ENCODE results near the gene RGS9.

RGS9 gene

DNA sequence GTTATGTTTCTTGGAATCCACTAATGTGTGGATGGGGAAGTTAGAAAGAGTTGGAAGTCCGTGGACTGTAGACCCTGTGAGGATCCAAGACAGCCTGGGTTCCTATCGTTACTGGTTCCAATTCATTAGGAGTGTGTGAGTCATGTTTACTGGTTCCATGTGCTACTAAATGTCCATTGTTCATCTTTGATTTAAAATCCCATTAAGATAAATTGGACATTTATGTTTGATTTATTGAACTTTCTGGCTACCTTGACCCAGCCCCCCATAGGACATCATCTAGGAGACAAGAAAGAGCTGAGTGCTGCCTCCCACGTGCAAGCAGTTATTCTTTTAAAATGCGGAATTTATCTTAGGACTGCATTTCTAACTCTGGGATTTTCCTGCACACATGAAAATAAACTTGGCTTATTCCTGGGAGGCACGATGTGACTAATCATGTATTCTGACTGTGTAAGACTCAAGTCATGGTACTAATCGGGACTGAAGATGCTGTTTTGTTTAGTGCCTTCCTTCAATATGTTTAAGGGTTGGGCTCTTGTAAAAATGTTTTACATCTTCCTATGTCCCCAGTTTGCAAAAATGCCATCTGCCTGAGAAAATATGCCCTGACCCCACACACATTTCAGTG lies 53.4 kb downstream of the RGS9 start:
- DNase-seq = no peak
- H3K4ac ChIP-seq (ENCODE audit: low read depth, low read length) = no peak overlapping the region
- H2AK5ac ChIP-seq (ENCODE audit: low read length) = no peak overlapping the region
- no CpG with 5 or more reads among the region's 6 CpGs for whole genome bisulfite sequencing (ENCODE audit: extremely low coverage, insufficient coverage, low lambda C conversion rate)
- no peak overlapping the region for H3K56ac ChIP-seq (ENCODE audit: low read length)
- peaks cover 2% of the 10 kb centered on the region for H3K4me1 ChIP-seq (ENCODE audit: control insufficient read depth, low read depth, low read length)
- no peaks in the 10 kb centered on the region for H3K79me1 ChIP-seq (ENCODE audit: low read length)
- H3K79me2 ChIP-seq (ENCODE audit: control insufficient read depth, insufficient read depth, low read length) = no peaks in the 10 kb centered on the region
- no peak overlapping the region for H2BK15ac ChIP-seq (replicated peaks; ENCODE audit: low read depth)
- no peak overlapping the region for H3K27ac ChIP-seq (ENCODE audit: low read depth, low read length)
- H4K5ac ChIP-seq (ENCODE audit: low read length) = no peak overlapping the region
- no peak overlapping the region for H3K4me3 ChIP-seq (ENCODE audit: low read length)
- H3K27me3 ChIP-seq (ENCODE audit: insufficient read depth, low read length, poor library complexity) = no peaks in the 10 kb centered on the region
- H2BK5ac ChIP-seq (ENCODE audit: low read length) = no peak overlapping the region
- H3K18ac ChIP-seq (ENCODE audit: low read length) = no peak overlapping the region
- no peak overlapping the region for H3K4me2 ChIP-seq (ENCODE audit: low read length)
- no peak overlapping the region for H3K9ac ChIP-seq (ENCODE audit: low read length)
- H3K23ac ChIP-seq (ENCODE audit: low read length) = no peak overlapping the region
- no peak overlapping the region for H2BK120ac ChIP-seq (ENCODE audit: low read depth, low read length)
- H3K36me3 ChIP-seq (ENCODE audit: control insufficient read depth, insufficient read depth, low read length) = no peaks in the 10 kb centered on the region
- H4K8ac ChIP-seq (ENCODE audit: low read depth, low read length) = no peak overlapping the region

DNA sequence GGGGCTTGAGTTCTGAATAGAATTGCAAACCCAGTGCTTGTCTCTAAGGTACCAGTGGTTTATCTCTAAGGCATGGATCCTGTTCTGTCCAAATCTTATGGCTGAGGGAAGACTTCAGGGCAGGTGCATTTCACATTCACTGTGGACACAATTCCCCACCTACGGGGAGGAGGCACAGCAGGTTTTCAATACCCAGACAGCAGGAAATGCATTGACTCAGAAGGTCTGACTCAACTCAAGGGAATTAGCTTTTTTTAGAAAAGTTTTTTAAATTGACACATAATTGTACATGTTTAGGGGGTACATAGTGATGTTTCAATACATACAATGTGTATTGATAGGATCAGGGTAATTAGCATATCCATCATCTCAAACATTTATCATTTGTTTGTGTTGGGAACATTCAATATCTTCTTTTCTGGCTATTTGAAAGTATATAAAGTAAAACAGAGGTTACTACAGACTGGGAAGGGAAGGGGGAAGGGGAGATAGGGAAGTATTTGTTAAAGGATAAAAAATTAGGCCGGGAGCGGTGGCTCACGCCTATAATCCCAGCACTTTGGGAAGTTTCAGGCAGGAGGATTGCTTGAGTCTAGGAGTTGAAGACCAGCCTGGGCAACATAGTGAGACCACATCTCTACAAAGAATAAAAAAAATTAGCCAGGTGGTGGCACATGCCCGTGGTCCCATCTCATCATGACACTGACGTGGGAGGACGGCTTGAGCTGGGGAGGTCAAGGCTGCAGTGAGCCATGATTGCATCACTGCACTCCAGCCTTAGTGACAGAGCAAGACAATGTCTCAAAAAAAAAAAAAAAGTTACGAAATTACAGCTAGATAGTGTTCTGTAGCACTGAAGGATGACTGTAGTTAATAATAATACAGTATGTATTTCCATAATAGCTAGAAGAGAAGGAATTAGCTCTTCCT lies 54.9 kb downstream of the RGS9 start:
- H4K8ac ChIP-seq (ENCODE audit: low read depth, low read length) = no peak overlapping the region
- no peak overlapping the region for H2BK5ac ChIP-seq (ENCODE audit: low read length)
- H3K36me3 ChIP-seq (ENCODE audit: control insufficient read depth, insufficient read depth, low read length) = no peaks in the 10 kb centered on the region
- no peak overlapping the region for H3K56ac ChIP-seq (ENCODE audit: low read length)
- H3K27me3 ChIP-seq (ENCODE audit: insufficient read depth, low read length, poor library complexity) = no peaks in the 10 kb centered on the region
- H3K4me2 ChIP-seq (ENCODE audit: low read length) = no peak overlapping the region
- no peaks in the 10 kb centered on the region for H3K4me1 ChIP-seq (ENCODE audit: control insufficient read depth, low read depth, low read length)
- H3K9ac ChIP-seq (ENCODE audit: low read length) = no peak overlapping the region
- no peaks in the 10 kb centered on the region for H3K79me1 ChIP-seq (ENCODE audit: low read length)
- no peak overlapping the region for H3K23ac ChIP-seq (ENCODE audit: low read length)
- H3K4ac ChIP-seq (ENCODE audit: low read depth, low read length) = no peak overlapping the region
- H3K18ac ChIP-seq (ENCODE audit: low read length) = no peak overlapping the region
- no peak overlapping the region for H4K5ac ChIP-seq (ENCODE audit: low read length)
- no peak overlapping the region for H2BK15ac ChIP-seq (replicated peaks; ENCODE audit: low read depth)
- H3K27ac ChIP-seq (ENCODE audit: low read depth, low read length) = peak overlapping the region; percentile 53
- peak; percentile 63 for DNase-seq
- no peaks in the 10 kb centered on the region for H3K79me2 ChIP-seq (ENCODE audit: control insufficient read depth, insufficient read depth, low read length)
- no CpG with 5 or more reads among the region's 8 CpGs for WGBS (ENCODE audit: extremely low coverage, insufficient coverage, low lambda C conversion rate)
- no peak overlapping the region for H2BK120ac ChIP-seq (ENCODE audit: low read depth, low read length)
- H3K4me3 ChIP-seq (ENCODE audit: low read length) = no peak overlapping the region
- no peak overlapping the region for H2AK5ac ChIP-seq (ENCODE audit: low read length)

DNA sequence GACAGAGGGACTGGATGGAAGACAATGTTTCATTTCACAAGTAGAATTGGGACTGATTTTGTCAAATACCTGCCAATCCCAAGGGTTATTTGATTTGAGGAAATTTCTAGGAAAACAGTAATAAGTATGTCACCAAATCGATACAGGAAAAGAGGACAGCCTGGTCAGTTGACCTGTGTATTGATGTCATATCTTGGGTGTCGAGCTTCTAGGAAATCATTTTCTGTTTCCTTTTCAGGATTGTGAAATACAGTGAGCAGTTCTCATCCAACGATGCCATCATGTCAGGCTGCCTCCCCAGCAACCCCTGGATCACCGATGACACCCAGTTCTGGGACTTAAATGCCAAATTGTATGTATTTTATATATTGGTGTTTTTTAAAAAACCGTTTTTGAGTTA lies 56.1 kb downstream of the RGS9 start:
- Histone ChIP-seq H3K4me1 (ENCODE audit: control insufficient read depth, low read depth, low read length) (no peaks in the 10 kb centered on the region), H3K18ac (ENCODE audit: low read length) (no peak overlapping the region), H2BK5ac (ENCODE audit: low read length) (no peak overlapping the region), H4K5ac (ENCODE audit: low read length) (no peak overlapping the region), H3K27me3 (ENCODE audit: insufficient read depth, low read length, poor library complexity) (no peaks in the 10 kb centered on the region), H3K79me2 (ENCODE audit: control insufficient read depth, insufficient read depth, low read length) (no peaks in the 10 kb centered on the region), H2AK5ac (ENCODE audit: low read length) (no peak overlapping the region), H3K27ac (ENCODE audit: low read depth, low read length) (no peak overlapping the region), H3K36me3 (ENCODE audit: control insufficient read depth, insufficient read depth, low read length) (no peaks in the 10 kb centered on the region), H3K23ac (ENCODE audit: low read length) (no peak overlapping the region), H2BK120ac (ENCODE audit: low read depth, low read length) (no peak overlapping the region), H3K79me1 (ENCODE audit: low read length) (no peaks in the 10 kb centered on the region), H2BK15ac (replicated peaks; ENCODE audit: low read depth) (no peak overlapping the region), H3K4ac (ENCODE audit: low read depth, low read length) (no peak overlapping the region), H3K4me2 (ENCODE audit: low read length) (no peak overlapping the region), H4K8ac (ENCODE audit: low read depth, low read length) (no peak overlapping the region), H3K4me3 (ENCODE audit: low read length) (no peak overlapping the region), H3K9ac (ENCODE audit: low read length) (no peak overlapping the region), H3K56ac (ENCODE audit: low read length) (no peak overlapping the region)
- WGBS (ENCODE audit: extremely low coverage, insufficient coverage, low lambda C conversion rate) = no CpG with 5 or more reads among the region's 5 CpGs
- DNase-seq = no peak

DNA sequence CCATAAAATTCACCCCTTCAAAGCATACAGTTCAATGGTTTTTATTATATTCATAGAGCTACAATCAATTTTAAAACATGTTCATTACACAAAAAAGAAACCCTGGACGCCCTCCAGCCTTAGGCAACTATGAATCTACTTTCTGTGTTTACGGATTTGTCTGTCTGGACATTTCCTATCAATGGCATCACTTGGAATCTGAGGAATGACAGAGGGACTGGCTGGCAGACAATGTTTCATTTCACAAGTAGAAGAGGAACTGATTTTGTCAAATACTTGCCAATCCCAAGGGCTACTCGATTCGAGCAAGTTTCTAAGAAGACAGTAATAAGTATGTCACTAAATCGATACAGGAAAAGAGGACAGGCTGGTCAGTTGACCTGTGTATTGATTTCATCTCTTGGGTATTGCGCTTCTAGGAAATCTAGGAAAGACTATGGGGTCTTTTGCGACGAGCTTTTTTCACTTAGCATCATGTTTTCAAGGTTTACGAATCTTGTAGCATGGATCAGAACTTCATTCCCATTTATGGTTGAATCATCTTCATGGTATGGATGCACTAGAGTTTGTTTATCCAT lies 56.6 kb downstream of the RGS9 start:
- no peak overlapping the region for H3K18ac ChIP-seq (ENCODE audit: low read length)
- DNase-seq = no peak
- H4K8ac ChIP-seq (ENCODE audit: low read depth, low read length) = no peak overlapping the region
- H3K4ac ChIP-seq (ENCODE audit: low read depth, low read length) = no peak overlapping the region
- no peak overlapping the region for H2BK5ac ChIP-seq (ENCODE audit: low read length)
- H3K56ac ChIP-seq (ENCODE audit: low read length) = no peak overlapping the region
- no peak overlapping the region for H3K4me2 ChIP-seq (ENCODE audit: low read length)
- H4K5ac ChIP-seq (ENCODE audit: low read length) = no peak overlapping the region
- H3K36me3 ChIP-seq (ENCODE audit: control insufficient read depth, insufficient read depth, low read length) = no peaks in the 10 kb centered on the region
- H3K79me2 ChIP-seq (ENCODE audit: control insufficient read depth, insufficient read depth, low read length) = no peaks in the 10 kb centered on the region
- no peak overlapping the region for H2BK15ac ChIP-seq (replicated peaks; ENCODE audit: low read depth)
- no peaks in the 10 kb centered on the region for H3K4me1 ChIP-seq (ENCODE audit: control insufficient read depth, low read depth, low read length)
- no peak overlapping the region for H3K4me3 ChIP-seq (ENCODE audit: low read length)
- no peak overlapping the region for H3K9ac ChIP-seq (ENCODE audit: low read length)
- H3K79me1 ChIP-seq (ENCODE audit: low read length) = no peaks in the 10 kb centered on the region
- no peak overlapping the region for H2AK5ac ChIP-seq (ENCODE audit: low read length)
- H3K27ac ChIP-seq (ENCODE audit: low read depth, low read length) = no peak overlapping the region
- no peak overlapping the region for H2BK120ac ChIP-seq (ENCODE audit: low read depth, low read length)
- WGBS (ENCODE audit: extremely low coverage, insufficient coverage, low lambda C conversion rate) = no CpG with 5 or more reads among the region's 9 CpGs
- H3K27me3 ChIP-seq (ENCODE audit: insufficient read depth, low read length, poor library complexity) = no peaks in the 10 kb centered on the region
- H3K23ac ChIP-seq (ENCODE audit: low read length) = no peak overlapping the region

DNA sequence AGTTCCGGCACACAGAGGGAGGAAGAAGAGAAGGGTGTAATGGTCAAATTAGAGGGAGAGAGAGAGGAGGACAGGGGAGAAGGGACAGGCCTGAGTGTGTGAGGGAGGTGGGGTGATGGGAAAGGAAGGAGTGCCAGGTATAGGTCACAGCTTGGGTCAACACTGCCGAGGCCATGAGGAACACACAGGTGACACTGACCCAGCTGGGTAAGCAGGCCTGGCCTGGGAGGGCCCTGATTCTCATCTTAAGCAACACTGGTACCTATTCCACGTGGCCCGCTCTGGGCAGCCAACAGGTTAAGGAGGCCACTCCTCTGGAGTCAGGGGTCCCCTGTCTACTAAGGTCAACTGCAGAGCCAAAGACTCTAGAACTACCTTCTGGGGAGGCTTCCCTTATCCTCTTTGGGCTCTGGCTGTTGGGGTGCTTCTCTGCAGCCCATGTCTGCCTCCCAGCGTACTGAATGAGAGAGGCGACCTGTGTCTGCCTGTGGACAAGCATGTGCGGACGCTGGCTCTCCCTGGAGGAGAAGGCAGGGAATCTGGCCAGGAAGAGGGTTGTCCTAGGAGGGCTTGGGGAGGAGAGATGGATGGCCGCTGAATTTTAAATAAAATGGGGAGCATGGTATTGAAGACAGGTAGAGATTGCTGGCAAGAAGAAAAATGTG lies 57.6 kb downstream of the RGS9 start:
- Histone ChIP-seq H3K23ac (ENCODE audit: low read length) (no peak overlapping the region), H3K27ac (ENCODE audit: low read depth, low read length) (no peak overlapping the region), H3K4ac (ENCODE audit: low read depth, low read length) (no peak overlapping the region), H4K8ac (ENCODE audit: low read depth, low read length) (no peak overlapping the region), H3K4me1 (ENCODE audit: control insufficient read depth, low read depth, low read length) (no peaks in the 10 kb centered on the region), H4K5ac (ENCODE audit: low read length) (no peak overlapping the region), H2BK15ac (replicated peaks; ENCODE audit: low read depth) (no peak overlapping the region), H3K18ac (ENCODE audit: low read length) (no peak overlapping the region), H3K79me2 (ENCODE audit: control insufficient read depth, insufficient read depth, low read length) (no peaks in the 10 kb centered on the region), H3K4me2 (ENCODE audit: low read length) (no peak overlapping the region), H3K79me1 (ENCODE audit: low read length) (no peaks in the 10 kb centered on the region), H3K27me3 (ENCODE audit: insufficient read depth, low read length, poor library complexity) (no peaks in the 10 kb centered on the region), H3K4me3 (ENCODE audit: low read length) (no peak overlapping the region), H2BK120ac (ENCODE audit: low read depth, low read length) (no peak overlapping the region), H2AK5ac (ENCODE audit: low read length) (no peak overlapping the region), H3K9ac (ENCODE audit: low read length) (no peak overlapping the region), H3K36me3 (ENCODE audit: control insufficient read depth, insufficient read depth, low read length) (no peaks in the 10 kb centered on the region), H3K56ac (ENCODE audit: low read length) (peak overlapping the region; percentile 3), H2BK5ac (ENCODE audit: low read length) (no peak overlapping the region)
- WGBS (ENCODE audit: extremely low coverage, insufficient coverage, low lambda C conversion rate) = no CpG with 5 or more reads among the region's 9 CpGs
- DNase-seq = peak; percentile 40

All from mesendoderm (in vitro differentiated cells).